Measurements from ENCODE around the gene HOXB5.

Gene HOXB5

GRCh38 chr17:48593840-48594537, 410 bp upstream of the HOXB5 start:
- peaks cover 12% of the 10 kb centered on the region for H3K4me1 ChIP-seq (ENCODE audit: control insufficient read depth, insufficient read depth, low read length)
- no peak overlapping the region for H3K4me3 ChIP-seq (ENCODE audit: low read length)
- no peaks in the 10 kb centered on the region for H3K36me3 ChIP-seq (ENCODE audit: control insufficient read depth, insufficient read depth, low read length)
- peak overlapping the region; percentile 23 for H3K9ac ChIP-seq (ENCODE audit: low read length)
- peaks cover 95% of the 10 kb centered on the region for H3K27me3 ChIP-seq (ENCODE audit: control insufficient read depth, insufficient read depth, low read length)
- H3K9me3 ChIP-seq (ENCODE audit: control insufficient read depth, low read length): no peaks in the 10 kb centered on the region

- no peak overlapping the region for H3K4me3 ChIP-seq (ENCODE audit: low read length)
- H3K27me3 ChIP-seq (ENCODE audit: control insufficient read depth, insufficient read depth, low read length): peaks cover 95% of the 10 kb centered on the region
- peaks cover 12% of the 10 kb centered on the region for H3K4me1 ChIP-seq (ENCODE audit: control insufficient read depth, insufficient read depth, low read length)
Observed at GRCh38 chr17:48592577-48592976, 1.0 kb downstream of the HOXB5 start.

DNA sequence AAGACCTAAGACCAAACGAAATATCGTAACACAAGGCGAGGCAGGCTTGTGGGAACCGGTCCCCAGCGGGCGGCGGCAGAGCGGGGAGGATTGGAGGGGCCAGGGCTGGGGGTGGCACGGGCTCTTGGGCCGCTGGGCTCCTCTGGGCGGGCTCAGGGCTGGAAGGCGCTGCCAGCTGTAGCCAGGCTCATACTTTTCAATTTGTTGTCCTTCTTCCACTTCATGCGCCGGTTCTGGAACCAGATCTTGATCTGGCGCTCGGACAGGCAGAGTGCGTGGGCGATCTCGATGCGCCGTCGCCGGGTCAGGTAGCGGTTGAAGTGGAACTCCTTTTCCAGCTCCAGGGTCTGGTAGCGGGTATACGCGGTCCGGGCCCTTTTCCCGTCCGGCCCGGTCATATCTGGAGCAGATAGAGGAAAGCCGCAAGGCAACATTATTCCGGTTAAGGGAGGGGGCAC, 1.5 kb downstream of the HOXB5 start:
- H3K4me3 ChIP-seq (ENCODE audit: low read length): no peak overlapping the region
- no peaks in the 10 kb centered on the region for H3K36me3 ChIP-seq (ENCODE audit: control insufficient read depth, insufficient read depth, low read length)
- H3K9me3 ChIP-seq (ENCODE audit: control insufficient read depth, low read length): no peaks in the 10 kb centered on the region
- peak overlapping the region; percentile 5 for H3K9ac ChIP-seq (ENCODE audit: low read length)
- H3K4me1 ChIP-seq (ENCODE audit: control insufficient read depth, insufficient read depth, low read length): peaks cover 16% of the 10 kb centered on the region
- H3K27me3 ChIP-seq (ENCODE audit: control insufficient read depth, insufficient read depth, low read length): peaks cover 95% of the 10 kb centered on the region

More at GRCh38 chr17:48592577-48592976, 1.0 kb downstream of the HOXB5 start:
- Histone ChIP-seq H3K9ac (ENCODE audit: low read length) (peak overlapping the region; percentile 50), H3K9me3 (ENCODE audit: control insufficient read depth, low read length) (no peaks in the 10 kb centered on the region), H3K36me3 (ENCODE audit: control insufficient read depth, insufficient read depth, low read length) (no peaks in the 10 kb centered on the region)

GRCh38 chr17:48591255-48592056, 2.1 kb downstream of the HOXB5 start:
- Histone ChIP-seq H3K27me3 (ENCODE audit: control insufficient read depth, insufficient read depth, low read length) (peaks cover 95% of the 10 kb centered on the region), H3K36me3 (ENCODE audit: control insufficient read depth, insufficient read depth, low read length) (no peaks in the 10 kb centered on the region), H3K4me1 (ENCODE audit: control insufficient read depth, insufficient read depth, low read length) (peaks cover 13% of the 10 kb centered on the region), H3K9me3 (ENCODE audit: control insufficient read depth, low read length) (no peaks in the 10 kb centered on the region), H3K9ac (ENCODE audit: low read length) (peak overlapping the region; percentile 5), H3K4me3 (ENCODE audit: low read length) (no peak overlapping the region)

DNA sequence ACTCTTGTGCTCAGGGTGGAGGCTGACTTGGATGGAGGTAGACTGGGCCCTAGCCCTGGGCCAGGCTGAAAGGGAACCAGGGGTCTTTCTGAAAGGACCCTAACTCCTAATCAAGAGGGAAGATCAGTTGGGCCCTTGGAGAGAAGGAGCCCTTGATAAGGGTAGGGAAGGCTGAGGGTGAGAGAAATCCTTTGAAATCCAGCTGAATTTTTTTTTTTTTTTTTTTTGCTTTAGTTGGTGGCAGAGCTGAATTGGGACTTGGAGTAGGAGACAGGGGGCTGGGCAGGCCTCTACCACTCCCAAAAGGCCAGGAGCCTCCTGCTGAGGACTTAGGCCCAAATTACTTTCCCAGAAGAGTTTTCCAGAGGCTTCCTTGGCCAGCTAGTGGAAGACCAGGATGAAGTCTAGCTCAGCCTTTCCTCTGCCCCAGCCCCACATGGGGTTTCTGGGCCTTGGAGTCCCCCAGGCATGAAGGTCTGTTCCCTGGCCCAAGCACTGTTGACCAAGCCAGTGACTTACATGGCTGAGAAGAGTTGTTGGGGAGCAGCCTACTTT, 2.9 kb downstream of the HOXB5 start:
- Histone ChIP-seq H3K4me3 (ENCODE audit: low read length) (no peak overlapping the region), H3K4me1 (ENCODE audit: control insufficient read depth, insufficient read depth, low read length) (peaks cover 13% of the 10 kb centered on the region), H3K9ac (ENCODE audit: low read length) (peak overlapping the region; percentile 54), H3K36me3 (ENCODE audit: control insufficient read depth, insufficient read depth, low read length) (no peaks in the 10 kb centered on the region), H3K27me3 (ENCODE audit: control insufficient read depth, insufficient read depth, low read length) (peaks cover 95% of the 10 kb centered on the region), H3K9me3 (ENCODE audit: control insufficient read depth, low read length) (no peaks in the 10 kb centered on the region)

DNA sequence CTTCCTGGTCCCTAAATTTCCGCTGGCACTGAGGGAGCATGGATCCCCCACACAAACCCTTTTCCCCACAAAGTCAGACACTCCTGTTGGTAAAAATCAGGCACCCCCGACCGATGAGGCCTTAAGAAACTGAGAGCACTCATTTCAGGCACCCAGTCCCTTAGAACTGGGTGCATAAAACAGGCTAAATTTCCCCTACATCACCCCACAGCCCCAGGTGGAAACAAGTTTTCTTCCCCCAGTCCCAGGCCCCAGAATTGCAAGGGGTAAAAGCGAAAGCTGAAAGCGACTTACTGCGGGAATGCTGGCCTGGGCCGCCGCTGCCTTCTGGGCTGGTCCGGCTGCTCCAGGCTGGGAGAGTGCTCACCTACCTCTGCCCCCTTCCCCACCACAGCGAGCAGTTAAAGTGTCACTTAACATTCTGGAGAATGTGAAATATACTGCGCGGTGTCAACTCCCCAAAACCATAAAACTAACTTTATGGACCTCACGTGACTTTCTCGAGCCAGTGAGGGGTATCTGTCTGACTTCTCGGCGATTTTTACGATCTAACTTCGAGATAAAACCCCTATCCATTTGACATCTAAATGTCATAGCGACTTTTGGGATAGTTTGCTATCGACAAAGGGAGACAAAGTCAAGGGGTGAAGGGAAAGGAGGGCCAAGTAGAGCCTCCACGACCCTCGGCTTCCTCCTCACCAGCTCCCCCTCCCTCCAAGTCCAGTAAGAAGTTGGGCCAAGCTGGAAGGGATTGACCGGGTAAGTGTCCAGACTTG, 3.6 kb downstream of the HOXB5 start, which contains the start of gene HOXB3:
TSS of gene HOXB3 (minus strand) at position 411 of the 776 bp plus-strand sequence. CDS start 37,767 bp downstream, outside the sequence.
- Histone ChIP-seq H3K9ac (ENCODE audit: low read length) (peak within 1 kb of the TSS; percentile 54), H3K4me3 (ENCODE audit: low read length) (no peak within 1 kb of the TSS), H3K4me1 (ENCODE audit: control insufficient read depth, insufficient read depth, low read length) (peaks cover 12% of the 10 kb centered on the region), H3K36me3 (ENCODE audit: control insufficient read depth, insufficient read depth, low read length) (no peaks in the 10 kb centered on the region), H3K27me3 (ENCODE audit: control insufficient read depth, insufficient read depth, low read length) (peaks cover 95% of the 10 kb centered on the region), H3K9me3 (ENCODE audit: control insufficient read depth, low read length) (no peaks in the 10 kb centered on the region)

DNA sequence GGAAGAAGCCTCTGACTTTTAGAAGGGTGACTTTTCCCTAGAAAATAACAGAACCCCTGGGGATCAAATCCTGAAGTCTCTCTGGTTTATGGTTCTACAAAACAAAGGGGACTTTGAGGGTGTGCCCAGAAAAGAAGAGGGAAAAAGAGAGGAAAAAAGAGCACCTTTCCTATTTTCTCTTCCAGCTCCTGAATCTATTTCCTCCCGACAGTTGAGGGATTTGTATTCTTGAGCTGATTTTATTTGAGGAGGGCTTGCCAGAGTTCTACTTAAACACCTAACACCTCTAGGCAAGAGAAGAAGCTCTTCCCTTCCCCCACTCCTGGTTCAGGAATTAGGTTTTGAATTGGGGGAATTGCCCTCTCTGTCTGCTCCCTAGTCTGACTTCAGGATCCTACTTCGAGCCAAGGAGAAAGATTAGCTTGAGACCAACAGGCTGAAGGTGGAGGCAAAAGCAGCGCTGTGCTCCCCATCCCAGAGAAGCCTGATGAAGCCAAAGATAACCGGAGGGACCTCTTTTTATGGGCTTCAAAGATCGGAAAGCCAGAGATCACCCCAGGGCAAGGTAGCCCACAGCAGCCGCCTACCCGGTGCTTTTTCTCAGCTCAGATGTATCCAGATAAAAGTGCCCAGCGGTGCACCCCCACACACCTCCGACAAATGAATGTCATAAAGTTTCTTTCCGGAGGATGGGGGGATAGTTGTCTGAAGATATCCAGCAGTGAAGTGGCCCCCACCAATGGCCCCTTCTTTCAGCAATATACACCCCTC, 4.3 kb downstream of the HOXB5 start:
- peak overlapping the region; percentile 54 for H3K9ac ChIP-seq (ENCODE audit: low read length)
- no peaks in the 10 kb centered on the region for H3K9me3 ChIP-seq (ENCODE audit: control insufficient read depth, low read length)
- peaks cover 94% of the 10 kb centered on the region for H3K27me3 ChIP-seq (ENCODE audit: control insufficient read depth, insufficient read depth, low read length)
- no peak overlapping the region for H3K4me3 ChIP-seq (ENCODE audit: low read length)
- H3K36me3 ChIP-seq (ENCODE audit: control insufficient read depth, insufficient read depth, low read length): no peaks in the 10 kb centered on the region
- peaks cover 13% of the 10 kb centered on the region for H3K4me1 ChIP-seq (ENCODE audit: control insufficient read depth, insufficient read depth, low read length)

- H3K4me1 ChIP-seq (ENCODE audit: control insufficient read depth, insufficient read depth, low read length): peaks cover 16% of the 10 kb centered on the region
- no peaks in the 10 kb centered on the region for H3K9me3 ChIP-seq (ENCODE audit: control insufficient read depth, low read length)
- peak overlapping the region; percentile 54 for H3K9ac ChIP-seq (ENCODE audit: low read length)
- H3K27me3 ChIP-seq (ENCODE audit: control insufficient read depth, insufficient read depth, low read length): peaks cover 98% of the 10 kb centered on the region
- H3K4me3 ChIP-seq (ENCODE audit: low read length): no peak overlapping the region
- H3K36me3 ChIP-seq (ENCODE audit: control insufficient read depth, insufficient read depth, low read length): no peaks in the 10 kb centered on the region
Observed at GRCh38 chr17:48588528-48588927, 5.1 kb downstream of the HOXB5 start.

DNA sequence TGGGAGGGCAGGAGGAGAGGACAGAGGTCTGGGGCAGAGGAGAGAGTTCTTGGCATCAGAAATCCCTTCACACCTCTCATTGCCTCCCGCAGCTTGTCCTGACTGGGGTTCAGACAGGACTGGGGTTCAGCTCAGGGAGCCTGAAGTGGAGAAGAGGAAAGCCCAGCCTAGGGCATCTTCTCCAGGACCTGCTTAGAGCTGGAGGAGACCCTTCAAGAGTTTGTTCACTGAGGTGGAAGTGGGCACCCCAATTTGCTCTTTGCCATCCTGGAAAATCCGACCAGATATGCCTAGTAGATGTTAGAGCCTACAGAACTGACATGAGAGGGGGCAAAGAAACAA, 5.5 kb downstream of the HOXB5 start:
- Histone ChIP-seq H3K4me1 (ENCODE audit: control insufficient read depth, insufficient read depth, low read length) (peaks cover 16% of the 10 kb centered on the region), H3K9me3 (ENCODE audit: control insufficient read depth, low read length) (no peaks in the 10 kb centered on the region), H3K36me3 (ENCODE audit: control insufficient read depth, insufficient read depth, low read length) (no peaks in the 10 kb centered on the region), H3K4me3 (ENCODE audit: low read length) (no peak overlapping the region), H3K27me3 (ENCODE audit: control insufficient read depth, insufficient read depth, low read length) (peaks cover 98% of the 10 kb centered on the region), H3K9ac (ENCODE audit: low read length) (peak overlapping the region; percentile 54)

- Histone ChIP-seq H3K9ac (ENCODE audit: low read length) (peak overlapping the region; percentile 19), H3K4me1 (ENCODE audit: control insufficient read depth, insufficient read depth, low read length) (peaks cover 16% of the 10 kb centered on the region), H3K27me3 (ENCODE audit: control insufficient read depth, insufficient read depth, low read length) (peaks cover 98% of the 10 kb centered on the region), H3K36me3 (ENCODE audit: control insufficient read depth, insufficient read depth, low read length) (no peaks in the 10 kb centered on the region), H3K4me3 (ENCODE audit: low read length) (no peak overlapping the region), H3K9me3 (ENCODE audit: control insufficient read depth, low read length) (no peaks in the 10 kb centered on the region)
Observed at GRCh38 chr17:48587276-48588073, 6.1 kb downstream of the HOXB5 start.

All from mucosa of stomach (tissue), 1 donor.